Hematopoietic multipotent progenitor cell treated with erythropoietin and hydrocortisone succinate and interleukin-3 and kit ligand, for 15 days (in vitro differentiated cells): ENCODE measurements around the gene ZNF782.
A peak's percentile ranks its signal among the peaks of the same experiment; 100 is the strongest.
"Not testable (repeated sequence)": the region's sequence is repeated elsewhere in the genome, so short reads cannot be mapped to it uniquely, and the experiment has no call there.

ENCODE experiments used
- DNase-seq: peaks from one replicate; pipeline ENCODE4 v3.0.0-alpha.2; 2015; ENCODE audit warnings: low spot score

ZNF782 gene

DNA sequence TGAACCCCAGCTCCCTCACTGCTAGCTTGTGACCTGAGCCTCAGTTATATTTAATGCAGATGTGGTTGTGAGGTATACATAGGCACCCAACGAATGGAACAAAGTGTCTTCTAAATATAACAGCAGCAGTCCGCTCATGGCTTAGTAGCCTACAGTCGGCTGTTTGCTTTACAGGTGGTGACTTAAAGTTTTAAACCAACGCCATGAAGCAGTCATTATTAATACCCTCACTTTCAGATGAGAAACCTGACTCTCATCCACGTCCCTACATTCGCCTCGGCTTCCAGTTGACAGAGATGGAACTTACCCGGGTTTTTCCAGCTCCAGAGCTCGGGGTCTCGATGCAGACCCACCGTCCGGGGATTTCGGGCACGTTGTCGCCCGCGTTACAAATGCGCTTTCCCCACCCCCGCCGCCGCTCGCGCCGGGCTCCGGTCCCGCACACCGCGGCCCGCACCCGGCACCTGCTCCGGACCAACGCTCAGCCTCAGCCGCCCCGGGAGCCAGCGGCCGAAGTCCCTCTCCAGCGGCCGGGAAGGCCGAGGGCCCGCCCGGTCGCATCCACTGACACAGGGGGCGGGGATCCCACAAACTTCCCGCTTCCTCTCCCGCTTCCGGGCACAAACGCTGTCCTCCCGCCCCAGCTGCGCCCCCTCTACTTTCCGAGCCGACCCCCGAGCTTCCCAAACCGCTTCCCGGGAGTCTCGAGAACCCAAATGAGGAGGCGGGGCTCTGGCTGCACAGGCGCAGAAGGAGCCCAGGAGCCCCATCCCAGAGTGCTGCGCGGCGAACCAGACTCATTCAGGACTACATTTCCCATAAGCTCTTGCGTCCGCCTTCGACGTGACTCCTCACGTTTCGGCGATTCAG lies at the start of gene ZNF782:
Gene ZNF782 (minus strand): TSS at position 734 of the 870 bp plus-strand sequence. CDS start 2,553 bp downstream, outside the sequence.
- DNase-seq = peak; percentile 92

DNA sequence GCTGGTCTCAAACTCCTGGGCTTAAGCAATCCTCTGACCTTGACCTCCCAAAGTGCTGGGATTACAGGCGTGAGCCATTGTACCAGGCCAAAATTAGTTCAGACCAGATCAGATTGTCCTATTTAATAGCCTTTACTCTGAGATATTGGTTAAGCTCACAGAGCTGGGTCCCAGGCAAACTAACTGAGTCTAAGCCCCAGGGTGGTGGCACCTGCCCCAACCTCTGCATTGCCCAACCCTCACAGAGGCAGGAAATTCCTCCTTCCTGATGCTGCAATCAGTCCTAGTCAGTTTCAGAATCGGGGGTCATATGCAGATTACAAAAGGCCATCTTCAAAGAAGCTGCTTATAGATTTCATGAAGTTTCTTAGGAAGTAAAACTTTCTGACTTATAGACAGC lies 45.7 kb upstream of the ZNF782 start:
- DNase-seq = not testable (repeated sequence)

DNA sequence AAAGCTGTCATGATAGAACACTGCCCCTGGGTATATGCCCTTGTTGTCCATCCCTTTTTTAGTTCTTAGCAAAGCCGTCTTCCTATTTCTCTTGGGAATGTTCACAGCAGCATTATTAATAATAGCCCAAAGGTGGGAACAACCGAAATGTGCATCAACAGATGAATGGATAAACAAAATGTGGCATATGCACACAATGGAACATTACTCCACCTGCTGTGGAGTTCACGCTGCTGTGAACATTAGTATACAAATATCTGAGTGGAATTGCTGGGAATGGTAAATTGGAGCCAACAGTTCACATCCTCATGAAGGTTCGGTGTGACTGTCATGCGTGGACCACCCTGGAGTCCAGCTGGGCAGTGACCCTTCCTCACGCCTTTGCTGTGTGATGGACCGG lies 37.8 kb upstream of the ZNF782 start:
- no peak for DNase-seq

DNA sequence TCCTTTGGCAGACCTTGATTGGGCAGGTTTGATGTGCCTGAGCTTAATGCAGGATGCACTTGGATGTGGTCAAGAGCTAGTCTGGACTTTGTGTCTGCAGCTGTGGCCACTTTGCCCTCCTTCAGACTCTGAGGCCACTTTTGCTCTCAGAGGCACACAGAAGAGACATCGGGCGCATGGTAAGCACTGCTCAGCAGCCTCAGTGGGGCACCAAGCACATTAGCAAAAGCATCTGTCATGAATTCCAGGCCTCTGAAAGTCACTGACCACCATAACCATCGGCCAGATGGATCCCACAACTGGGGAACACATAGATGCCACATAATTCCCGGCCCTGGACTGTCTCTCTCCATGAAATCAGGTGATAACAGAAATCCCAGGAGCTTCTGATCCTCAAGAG lies 34.3 kb upstream of the ZNF782 start:
- no peak for DNase-seq

DNA sequence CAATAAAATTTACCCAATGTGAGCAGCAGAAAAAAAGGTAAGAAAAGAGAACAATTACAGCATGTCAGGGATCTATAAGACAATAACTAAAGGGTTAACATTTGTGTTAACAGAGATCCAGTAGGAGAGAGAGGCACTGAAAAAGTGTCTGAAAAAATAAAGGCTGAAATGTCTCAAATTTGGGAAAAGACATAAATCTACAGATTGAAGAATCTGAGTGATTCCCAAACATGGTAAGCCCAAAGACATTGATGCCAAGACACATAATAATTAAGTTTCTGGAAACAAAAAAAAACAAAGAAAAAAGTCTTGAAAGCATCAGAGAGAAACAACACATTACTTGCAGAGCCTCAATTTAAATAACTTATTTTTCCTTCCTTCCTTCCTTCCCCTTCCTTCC lies 31.1 kb upstream of the ZNF782 start:
- DNase-seq = no peak

DNA sequence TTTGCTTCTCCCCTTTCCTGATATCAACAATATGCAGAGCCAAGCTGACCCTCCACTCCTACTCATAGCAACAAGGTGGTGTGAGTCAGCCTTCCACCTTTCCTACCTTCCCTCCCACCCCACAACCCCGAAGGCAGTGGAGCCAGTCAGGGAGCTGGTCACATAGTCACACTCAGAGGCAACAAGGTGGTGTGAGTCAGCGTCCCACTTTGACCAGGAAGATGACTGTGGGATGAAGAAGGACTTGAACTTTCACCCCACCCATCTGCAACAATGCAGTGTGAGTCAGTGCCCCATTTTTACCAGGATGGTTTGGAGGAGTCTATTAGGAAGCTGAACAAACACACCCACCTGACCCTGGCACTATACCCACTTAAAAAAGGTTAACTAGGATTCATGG lies 30.1 kb upstream of the ZNF782 start:
- no peak for DNase-seq

DNA sequence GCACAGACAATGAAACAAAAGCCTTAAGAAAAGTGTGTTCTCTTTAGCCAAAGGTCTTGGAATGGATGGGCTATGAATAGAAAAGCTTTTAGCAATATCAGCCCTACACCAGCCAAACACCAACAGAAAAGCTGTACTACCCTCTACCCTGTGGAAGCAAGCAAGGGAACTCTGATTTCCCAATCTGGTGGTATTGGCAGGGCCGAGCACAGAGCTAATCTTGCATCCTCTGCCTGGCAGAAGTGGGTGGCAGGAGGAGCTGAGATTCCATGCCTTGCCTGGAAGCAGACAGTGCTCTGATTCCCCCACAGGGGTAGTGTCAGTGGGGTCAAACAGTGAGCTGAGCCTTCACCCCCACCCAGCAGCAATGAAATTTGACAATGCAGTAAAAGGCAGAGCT lies 29.6 kb upstream of the ZNF782 start:
- no peak for DNase-seq

DNA sequence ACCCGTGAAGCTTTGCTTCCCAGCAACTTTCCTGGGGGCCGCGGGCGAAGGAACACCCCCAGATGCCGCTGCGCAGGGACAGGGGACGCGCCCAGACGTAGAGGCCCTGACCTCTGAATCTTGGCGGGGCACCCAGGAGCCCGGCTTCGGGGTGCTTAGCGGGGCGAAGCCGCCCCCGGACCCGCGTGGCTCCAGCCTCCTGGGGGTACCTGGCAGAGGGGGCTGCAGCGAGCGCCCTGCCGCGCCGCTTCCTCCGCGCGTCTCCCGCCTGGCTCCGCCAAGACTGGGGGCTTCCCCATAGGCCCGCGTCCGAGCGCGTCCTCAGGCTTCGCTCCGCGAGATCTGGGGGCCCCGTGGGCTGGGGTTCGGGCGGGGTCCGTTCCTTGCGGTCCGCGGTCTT lies 23.0 kb upstream of the ZNF782 start:
- no peak for DNase-seq

DNA sequence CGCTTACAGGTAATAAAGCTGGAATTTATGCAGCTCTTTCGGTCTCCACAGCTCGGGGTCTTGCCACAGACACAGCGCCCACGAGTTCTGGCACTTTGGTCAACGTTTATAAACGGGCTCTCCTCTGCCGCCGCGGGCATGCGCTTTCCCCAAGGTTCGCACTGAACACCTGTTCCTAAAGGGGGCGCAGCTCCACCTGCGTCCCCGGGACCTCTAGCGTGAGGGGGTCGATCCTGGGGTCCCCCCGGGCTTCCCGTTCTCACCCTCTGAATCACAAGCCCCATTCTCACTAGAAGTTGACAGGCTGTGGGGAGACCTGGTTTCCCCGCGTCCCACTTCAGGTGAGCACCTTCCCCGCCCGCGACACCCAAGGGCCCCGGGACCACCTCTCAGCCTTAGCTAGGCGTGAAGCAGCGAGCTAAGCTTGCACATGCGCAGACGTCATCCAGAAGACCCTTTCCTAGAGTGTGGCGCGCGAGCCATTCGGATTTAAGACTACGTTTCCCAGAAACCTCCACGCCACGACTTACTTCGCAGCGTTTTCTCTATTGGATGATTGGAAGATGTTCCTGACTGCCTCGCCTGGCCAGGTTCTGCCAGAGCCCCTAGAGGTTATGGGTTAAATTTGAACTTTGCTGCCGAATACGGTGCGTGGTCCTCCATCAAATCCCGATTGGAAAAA lies 21.3 kb upstream of the ZNF782 start:
- no peak for DNase-seq

DNA sequence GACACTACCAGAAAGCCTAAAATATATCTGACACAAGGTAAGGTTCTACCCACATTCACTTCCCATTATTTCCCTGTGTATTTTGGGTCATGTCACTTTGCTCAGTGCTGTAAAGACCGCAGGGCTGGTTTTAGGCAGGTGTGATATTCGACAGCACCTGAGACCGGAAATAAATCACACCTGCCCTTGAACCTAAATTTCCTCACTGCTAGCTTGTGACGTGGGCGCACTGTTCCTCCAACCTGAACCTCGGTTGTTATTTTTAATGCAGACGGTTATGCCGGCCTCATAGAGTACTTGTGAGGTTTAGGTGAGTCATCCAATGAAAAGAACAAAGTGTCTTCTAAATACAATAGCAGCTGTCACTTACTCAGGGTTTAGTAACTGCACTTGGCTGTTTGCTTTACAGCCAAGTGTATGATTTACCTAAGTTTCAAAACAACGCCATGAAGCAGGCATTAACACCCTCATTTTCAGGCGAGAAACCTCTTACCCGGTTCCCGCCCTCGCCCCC lies 20.7 kb upstream of the ZNF782 start:
- no peak for DNase-seq

DNA sequence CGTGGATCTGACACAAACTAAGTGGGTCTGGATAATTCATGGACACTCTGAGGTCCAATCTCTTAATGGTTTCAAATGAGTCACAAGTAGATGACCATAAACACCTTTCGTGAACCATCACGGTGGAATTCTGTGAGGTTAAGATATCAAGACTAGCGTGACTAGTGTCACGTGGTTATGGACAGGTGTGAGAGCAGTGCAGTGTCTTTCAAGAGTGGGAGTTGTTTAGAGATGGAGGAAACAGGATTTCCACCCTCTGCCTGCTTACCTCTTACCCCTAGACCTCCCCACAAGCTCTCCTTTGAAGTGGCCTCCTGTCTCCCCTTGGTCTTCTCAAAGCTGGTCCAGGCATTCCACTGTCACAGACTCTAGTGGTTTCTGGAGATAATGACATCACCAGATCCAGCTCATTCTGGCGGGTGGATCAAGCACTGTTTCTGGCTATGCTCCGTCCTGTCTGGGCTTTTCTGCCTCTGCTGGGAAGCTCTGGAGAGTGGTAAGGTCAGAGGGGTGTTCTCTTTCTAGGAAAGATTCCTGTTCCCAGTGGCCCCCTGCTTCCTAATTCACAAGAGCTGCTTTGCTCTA lies 20.0 kb upstream of the ZNF782 start:
- no peak for DNase-seq

DNA sequence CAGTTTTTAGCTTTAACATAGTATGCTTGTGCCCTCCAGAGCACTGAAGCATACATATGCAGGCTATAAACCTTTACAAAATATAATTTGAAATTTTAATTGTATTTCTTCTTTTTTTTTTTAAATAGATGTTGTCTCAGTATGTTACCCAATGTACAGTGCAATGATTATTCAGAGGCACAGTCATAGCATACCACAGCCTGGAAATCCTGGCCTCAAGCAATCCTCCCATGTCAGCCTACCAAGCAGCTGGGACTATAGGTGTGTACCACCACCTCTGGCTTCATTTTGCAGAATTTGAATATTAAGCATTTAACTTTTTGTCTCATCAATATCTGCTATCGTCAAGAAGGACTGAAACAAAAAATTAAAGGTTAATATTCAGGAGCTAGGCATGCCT lies 16.9 kb upstream of the ZNF782 start:
- DNase-seq = no peak

DNA sequence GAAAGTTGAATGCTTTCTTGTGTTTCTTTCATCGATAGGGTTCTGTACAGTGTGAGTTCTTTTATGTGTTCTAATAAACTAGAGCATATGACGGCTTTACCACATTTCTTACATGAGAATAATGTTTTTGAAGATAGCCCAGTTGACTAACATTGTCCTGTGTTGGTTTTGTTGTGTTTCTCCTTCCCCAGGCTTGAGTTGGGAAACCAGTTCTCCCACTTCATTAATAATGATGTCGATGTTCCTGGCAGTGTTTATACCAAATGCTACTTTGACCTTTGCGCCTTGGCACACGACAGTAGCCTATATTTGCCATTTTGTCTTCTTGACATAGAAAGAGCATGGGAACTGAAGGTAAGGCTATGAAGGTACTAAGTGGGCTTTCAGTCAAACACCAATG lies 14.4 kb upstream of the ZNF782 start:
- DNase-seq = no peak

DNA sequence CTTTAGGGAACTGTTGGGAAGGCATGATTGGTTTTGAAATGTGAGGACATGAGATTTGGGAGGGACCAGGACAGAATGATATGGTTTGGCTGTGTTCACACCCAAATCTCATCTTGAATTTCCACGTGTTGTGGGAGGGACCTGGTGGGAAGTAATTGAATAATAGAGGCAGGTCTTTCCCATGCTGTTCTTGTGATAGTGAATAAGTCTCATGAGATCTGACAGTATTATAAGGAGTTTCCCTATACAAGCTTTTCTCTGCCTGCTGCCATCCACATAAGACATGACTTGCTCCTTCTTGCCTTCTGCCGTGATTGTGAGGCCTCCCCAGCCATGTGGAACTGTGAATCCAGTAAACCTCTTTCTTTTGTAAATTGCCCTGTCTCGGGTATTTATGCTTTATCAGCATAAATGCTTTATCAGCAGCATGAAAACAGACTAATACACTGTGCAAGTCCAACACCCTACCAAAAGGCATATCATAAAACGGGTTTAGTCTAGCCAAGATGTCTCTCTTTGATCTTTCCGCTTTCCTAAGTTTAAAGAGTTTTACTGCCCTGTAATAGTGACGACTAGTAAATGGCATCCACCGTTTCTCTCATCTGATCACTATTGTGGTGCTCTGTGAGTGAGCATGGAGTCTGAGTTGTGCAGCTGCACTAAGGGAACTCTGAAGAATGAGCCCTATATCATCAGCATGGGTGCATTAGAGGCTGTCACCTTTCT lies 12.9 kb upstream of the ZNF782 start:
- DNase-seq = no peak

DNA sequence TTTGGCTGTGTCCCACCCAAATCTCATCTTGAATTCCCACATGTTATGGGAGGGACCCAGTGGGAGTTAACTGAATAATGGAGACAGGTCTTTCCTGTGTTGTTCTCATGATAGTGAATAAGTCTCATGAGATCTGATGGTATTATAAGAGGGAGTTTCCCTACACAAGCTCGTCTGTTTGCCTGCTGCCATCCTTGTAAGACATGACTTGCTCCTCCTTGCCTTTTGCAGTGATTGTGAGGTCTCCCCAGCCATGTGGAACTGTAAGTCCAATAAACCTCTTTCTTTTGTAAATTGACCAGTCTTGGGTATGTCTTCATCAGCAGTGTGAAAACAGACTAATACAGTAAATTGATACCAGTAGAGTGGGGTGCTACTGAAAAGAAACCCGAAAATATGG lies 10.9 kb upstream of the ZNF782 start:
- DNase-seq = not testable (repeated sequence)

DNA sequence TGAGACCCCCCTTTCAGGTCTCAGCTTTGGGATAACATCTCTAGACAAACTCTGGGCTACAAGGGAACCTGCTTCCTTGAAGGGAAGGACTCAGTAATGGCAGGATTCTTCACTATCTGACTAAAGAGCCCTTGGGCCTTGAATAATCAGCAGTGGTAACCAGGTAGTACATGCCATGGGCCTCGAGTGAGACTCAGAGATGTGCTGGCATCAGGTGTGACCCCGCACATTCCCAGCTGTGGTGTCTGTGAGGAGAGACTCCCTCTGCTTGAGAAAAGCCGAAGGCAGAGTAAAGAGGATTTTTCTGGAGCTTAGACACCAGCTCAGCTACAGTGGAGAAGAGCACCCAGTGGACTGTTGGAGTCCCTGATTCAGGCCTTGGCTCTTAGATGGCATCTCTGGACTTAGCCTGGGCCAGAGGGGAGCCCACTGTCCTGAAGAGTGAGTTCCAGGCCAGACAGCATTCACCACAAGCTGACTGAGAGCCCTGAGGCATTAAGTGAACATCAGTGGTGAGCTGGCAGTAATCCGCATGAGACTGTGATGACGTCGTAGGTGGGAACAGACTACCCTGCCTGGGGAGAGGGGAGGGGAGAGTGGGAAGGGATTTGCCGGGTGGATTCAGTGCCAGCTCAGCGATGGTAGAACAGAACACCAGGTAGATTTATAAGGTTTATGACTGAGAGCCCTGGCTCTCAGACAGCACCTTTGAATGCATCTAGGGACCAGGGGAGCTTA lies 5.3 kb upstream of the ZNF782 start:
- no peak for DNase-seq

DNA sequence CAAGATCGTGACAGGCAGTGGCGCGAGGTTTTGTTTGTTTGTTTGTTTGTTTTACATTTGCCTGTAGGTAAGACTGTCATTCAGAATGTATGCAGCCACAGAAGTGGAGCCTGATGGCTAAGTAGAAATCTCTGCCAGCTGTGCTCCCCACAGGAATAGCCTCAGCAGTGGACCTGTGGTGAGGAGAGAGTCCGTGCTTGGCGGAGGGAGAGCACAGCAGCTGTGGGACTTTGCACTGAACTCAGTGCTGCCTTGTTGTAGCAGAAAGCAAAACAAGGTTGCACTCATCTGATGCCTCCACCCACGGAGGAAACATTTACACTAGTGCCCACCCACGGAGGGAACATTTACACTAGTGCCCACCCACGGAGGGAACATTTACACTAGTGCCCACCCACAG lies 4.4 kb upstream of the ZNF782 start:
- DNase-seq = no peak

DNA sequence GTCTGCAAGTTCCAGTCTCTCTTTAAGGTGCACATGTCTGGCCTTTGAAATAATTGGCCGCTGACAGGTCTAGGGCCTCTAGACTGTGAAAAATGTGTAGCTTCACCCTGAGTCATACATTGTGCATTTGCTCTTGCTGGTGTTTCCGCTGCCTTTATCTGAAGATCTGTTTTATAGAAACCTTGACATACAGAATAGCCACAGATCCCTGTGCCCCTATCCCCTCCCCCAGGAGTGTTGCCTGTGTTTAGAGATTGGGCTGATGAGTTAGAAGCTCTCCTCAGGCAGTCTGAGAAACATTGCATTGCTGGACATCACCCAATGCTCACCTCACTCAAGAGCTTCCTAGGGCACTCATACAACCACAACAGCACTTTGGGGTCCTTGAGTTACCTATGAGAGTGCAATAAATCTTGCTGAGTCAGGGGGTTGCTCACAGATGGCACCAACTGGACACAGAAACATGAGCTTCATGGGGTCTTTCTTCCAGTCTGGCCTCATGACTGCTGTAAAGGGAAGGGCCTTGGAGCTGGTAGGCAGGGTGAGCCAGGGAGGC lies 3.8 kb upstream of the ZNF782 start:
- DNase-seq = no peak

DNA sequence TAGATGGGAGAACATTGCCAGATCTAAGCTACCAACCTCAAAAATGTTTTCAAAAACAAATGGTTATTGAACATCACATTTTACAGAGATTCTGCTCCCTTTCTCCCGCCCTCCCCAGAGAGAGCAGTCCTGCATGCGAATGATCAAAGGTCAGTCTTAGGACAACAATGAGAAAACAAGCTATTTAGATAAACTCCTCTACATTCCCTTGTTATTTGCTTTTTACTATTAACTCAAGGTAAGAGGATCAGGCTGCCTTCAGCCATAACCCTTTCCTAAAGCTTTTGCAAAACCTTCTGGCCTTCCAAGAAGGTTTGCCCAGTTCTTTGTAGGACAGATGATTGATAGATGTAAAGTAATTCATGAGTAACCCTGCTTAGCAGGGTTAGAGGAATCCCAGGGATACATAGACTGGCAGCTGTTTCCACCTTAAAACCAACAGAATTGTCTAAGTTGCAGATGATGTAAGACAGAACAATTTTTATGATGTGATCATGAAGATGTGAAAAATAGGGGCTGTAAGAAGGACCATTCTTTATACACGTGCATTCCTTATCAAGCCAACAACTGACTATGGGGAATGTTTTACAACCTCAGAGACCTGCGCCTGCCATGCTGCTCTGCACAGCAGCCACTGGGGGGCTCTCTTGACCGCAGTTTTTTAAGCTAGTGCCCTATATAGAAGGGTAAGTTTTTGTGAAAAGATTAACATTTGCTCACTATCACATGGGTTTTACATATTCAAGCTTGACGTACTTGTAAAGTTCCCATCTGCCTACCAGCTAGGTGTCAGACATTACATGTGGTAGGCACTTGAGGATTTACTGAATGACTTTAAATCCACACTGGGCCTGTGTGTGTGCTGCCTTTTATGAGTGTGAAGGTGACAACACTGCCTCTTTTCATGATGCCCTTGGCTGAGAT lies 2.3 kb upstream of the ZNF782 start:
- peak; percentile 67 for DNase-seq

DNA sequence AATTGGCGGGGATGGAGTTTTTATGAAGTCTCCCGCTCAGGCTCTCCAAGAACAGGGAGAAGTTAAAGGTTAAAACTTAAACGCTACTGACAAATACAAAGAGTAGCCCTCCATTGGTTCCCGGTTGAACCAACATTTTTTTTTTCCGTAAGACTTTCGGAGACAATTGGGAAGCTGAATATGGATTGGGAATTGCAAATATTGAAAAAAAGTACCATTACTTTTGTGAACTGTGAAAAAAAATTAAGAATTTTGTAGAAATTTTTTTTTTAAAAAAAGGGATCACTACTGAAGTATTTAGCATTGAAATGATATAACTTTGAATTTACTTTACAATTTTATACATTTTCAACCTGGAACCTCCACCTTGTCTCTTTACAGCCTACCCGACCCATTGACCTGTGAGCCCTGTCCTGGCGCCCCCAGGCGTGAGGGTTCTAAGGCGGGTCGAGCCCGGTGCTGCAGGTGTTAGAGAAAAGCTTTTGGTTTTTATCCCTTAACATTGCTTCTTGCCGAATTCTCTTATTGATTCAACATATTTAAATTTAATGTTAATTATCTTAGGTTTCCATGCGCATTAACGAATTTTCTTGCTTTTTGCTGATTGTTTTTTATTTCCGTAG lies 448 bp upstream of the ZNF782 start:
- no peak for DNase-seq
